ENCODE results near the gene GCNT1. TPM values are rescaled to one million over a fixed set of nuclear protein-coding genes. Genes with fewer than 3 reads are reported as not detected.

The GCNT1 gene
- total RNA-seq, 1 experiment from 2014 or later: 17.2 TPM

- TF ChIP-seq ATF6 (CRISPR knock-in tag; IDR thresholded peaks at IDR 0.05): no peak
These were observed 60.3 kb downstream of the GCNT1 start (continued) for GRCh38 chr9:76519075-76519835.

- ChIA-PET POLR2A (no interaction called here), CTCF (no interaction called here)
- Mint-ChIP-seq H3K9me3 (no peaks in the 10 kb centered on the region; the same call in 1 of the 2 replicates), H3K27me3 (ENCODE audit: low read depth) (no peaks in the 10 kb centered on the region), H3K27ac (no peak overlapping the region), H3K36me3 (no peaks in the 10 kb centered on the region), H3K4me3 (no peak overlapping the region), H3K4me1 (no peaks in the 10 kb centered on the region)
- DNase-seq (ENCODE audit: low spot score): no peak
- no peak for ATAC-seq
- no peak for TF ChIP-seq CDX4 (CRISPR knock-in tag; IDR thresholded peaks at IDR 0.05; ENCODE audit: borderline replicate concordance)
- TF ChIP-seq ZNF396 (CRISPR knock-in tag; IDR thresholded peaks at IDR 0.05; ENCODE audit: borderline replicate concordance): no peak
- no peak for TF ChIP-seq ZSCAN18 (CRISPR knock-in tag; IDR thresholded peaks at IDR 0.05)
- TF ChIP-seq E2F5 (CRISPR knock-in tag; IDR thresholded peaks at IDR 0.05): no peak
- no peak for TF ChIP-seq NFYB (CRISPR knock-in tag; conservative IDR thresholded peaks at IDR 0.05; ENCODE audit: low read depth)
- no peak for TF ChIP-seq ZNF232 (CRISPR knock-in tag; IDR thresholded peaks at IDR 0.05)
- no peak for TF ChIP-seq ZNF281 (CRISPR knock-in tag; IDR thresholded peaks at IDR 0.05)
- no peak for TF ChIP-seq ZNF425 (CRISPR knock-in tag; conservative IDR thresholded peaks at IDR 0.05)
- TF ChIP-seq ZNF671 (CRISPR knock-in tag; IDR thresholded peaks at IDR 0.05): no peak
- no peak for TF ChIP-seq ZNF121 (CRISPR knock-in tag; IDR thresholded peaks at IDR 0.05)
- TF ChIP-seq GABPB1 (CRISPR knock-in tag; IDR thresholded peaks at IDR 0.05): no peak
- no peak for TF ChIP-seq IRF2 (CRISPR knock-in tag; IDR thresholded peaks at IDR 0.05; ENCODE audit: borderline replicate concordance, low read depth)
- TF ChIP-seq CBFB (CRISPR knock-in tag; IDR thresholded peaks at IDR 0.05; ENCODE audit: low read depth): no peak
- TF ChIP-seq NFATC4 (CRISPR knock-in tag; IDR thresholded peaks at IDR 0.05): no peak
- no peak for TF ChIP-seq FOXP1 (CRISPR knock-in tag; IDR thresholded peaks at IDR 0.05; ENCODE audit: borderline replicate concordance)
- no peak for TF ChIP-seq SMAD3 (CRISPR knock-in tag; IDR thresholded peaks at IDR 0.05; ENCODE audit: borderline replicate concordance)
- no peak for TF ChIP-seq ZNF423 (CRISPR knock-in tag; IDR thresholded peaks at IDR 0.05)
- TF ChIP-seq ESRRA (CRISPR knock-in tag; IDR thresholded peaks at IDR 0.05; ENCODE audit: borderline replicate concordance): no peak
These were observed 62.3 kb downstream of the GCNT1 start for GRCh38 chr9:76521244-76521681.

Data from WTC11 (cell line).